OCI-LY3 (cell line): Measurements from ENCODE around the gene TMPRSS3.

ENCODE experiments used
- EZH2phosphoT487 ChIP-seq: fragments of 200-600 bp; shearing (Covaris generic); IDR thresholded peaks from 2 replicates; pipeline ENCODE4 v1.6.1; 2018; ENCODE audit warnings: antibody characterized with exemption, mixed run types, low read depth
- TF ChIP-seq, protein P1 (sequence below): fragments of 200-600, 300-600 bp; sonication (generic); IDR thresholded peaks from 2 replicates; pipeline ENCODE4 v1.5.1; 2014; ENCODE audit warnings: antibody characterized with exemption, low read length, low read depth

DNA sequence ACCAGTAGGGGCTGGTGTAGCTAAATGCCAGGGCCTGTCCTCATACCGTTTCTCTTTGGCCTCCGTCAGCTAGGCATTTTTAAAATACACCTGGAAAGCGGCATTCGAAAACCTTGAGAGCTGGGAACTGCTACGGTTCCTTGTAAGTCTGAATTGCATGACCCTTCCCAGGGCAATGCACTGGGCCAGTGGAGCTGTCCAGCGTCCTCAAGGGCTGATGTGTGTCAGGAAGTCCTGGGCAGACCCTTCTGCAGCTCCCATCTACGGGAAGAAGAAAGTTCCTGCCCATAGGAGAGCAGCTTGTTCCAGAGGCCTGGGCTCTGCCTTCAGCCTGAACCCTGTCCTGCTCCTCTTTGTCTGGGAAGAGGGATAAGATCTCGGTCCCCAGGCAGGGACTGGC lies 41.9 kb upstream of the TMPRSS3 start:
- TF ChIP-seq, protein P1, sequence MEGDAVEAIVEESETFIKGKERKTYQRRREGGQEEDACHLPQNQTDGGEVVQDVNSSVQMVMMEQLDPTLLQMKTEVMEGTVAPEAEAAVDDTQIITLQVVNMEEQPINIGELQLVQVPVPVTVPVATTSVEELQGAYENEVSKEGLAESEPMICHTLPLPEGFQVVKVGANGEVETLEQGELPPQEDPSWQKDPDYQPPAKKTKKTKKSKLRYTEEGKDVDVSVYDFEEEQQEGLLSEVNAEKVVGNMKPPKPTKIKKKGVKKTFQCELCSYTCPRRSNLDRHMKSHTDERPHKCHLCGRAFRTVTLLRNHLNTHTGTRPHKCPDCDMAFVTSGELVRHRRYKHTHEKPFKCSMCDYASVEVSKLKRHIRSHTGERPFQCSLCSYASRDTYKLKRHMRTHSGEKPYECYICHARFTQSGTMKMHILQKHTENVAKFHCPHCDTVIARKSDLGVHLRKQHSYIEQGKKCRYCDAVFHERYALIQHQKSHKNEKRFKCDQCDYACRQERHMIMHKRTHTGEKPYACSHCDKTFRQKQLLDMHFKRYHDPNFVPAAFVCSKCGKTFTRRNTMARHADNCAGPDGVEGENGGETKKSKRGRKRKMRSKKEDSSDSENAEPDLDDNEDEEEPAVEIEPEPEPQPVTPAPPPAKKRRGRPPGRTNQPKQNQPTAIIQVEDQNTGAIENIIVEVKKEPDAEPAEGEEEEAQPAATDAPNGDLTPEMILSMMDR: no peak
- no peak for TF ChIP-seq EZH2phosphoT487
